GM12875 (cell line): ENCODE data around the gene TRIO.

ENCODE experiments used
- H3K4me3 ChIP-seq: one replicate; pipeline ENCODE4 v1.5.1; 2011; ENCODE audit warnings: low read depth, low read length, control low read depth
- CTCF ChIP-seq: IDR thresholded peaks from 2 replicates; pipeline ENCODE4 v1.5.1; 2011; ENCODE audit warnings: low read depth, mild to moderate bottlenecking, control low read depth, inconsistent platforms, low read length, moderate library complexity, borderline replicate concordance; ENCODE audit not compliant: insufficient read depth

TRIO gene

GRCh38 chr5:14190194-14191164 is 47.3 kb downstream of the TRIO start:
- no peak overlapping the region for H3K4me3 ChIP-seq
- no peak for TF ChIP-seq CTCF

- TF ChIP-seq CTCF = no peak
- H3K4me3 ChIP-seq = no peak overlapping the region
Measured at GRCh38 chr5:14191325-14191724, 48.2 kb downstream of the TRIO start.

- no peak overlapping the region for H3K4me3 ChIP-seq
- no peak for TF ChIP-seq CTCF
Measured at GRCh38 chr5:14193496-14193895, 50.4 kb downstream of the TRIO start.

- TF ChIP-seq CTCF = no peak
- H3K4me3 ChIP-seq = no peak overlapping the region
Measured at GRCh38 chr5:14195588-14195987, 52.4 kb downstream of the TRIO start.

- TF ChIP-seq CTCF = no peak
Measured at GRCh38 chr5:14197056-14197455, 53.9 kb downstream of the TRIO start.

GRCh38 chr5:14199902-14200301 is 56.8 kb downstream of the TRIO start:
- H3K4me3 ChIP-seq = no peak overlapping the region
- TF ChIP-seq CTCF = no peak

More at GRCh38 chr5:14197056-14197455, 53.9 kb downstream of the TRIO start:
- no peak overlapping the region for H3K4me3 ChIP-seq
